Measurements from ENCODE around the gene DAZL.

The DAZL gene

GRCh38 chr3:16545413-16546185 lies 59.6 kb downstream of the DAZL start:
- TF ChIP-seq POLR2AphosphoS5 (IDR thresholded peaks at IDR 0.05; ENCODE audit: borderline replicate concordance, low read depth, low read length) = no peak
- TF ChIP-seq EZH2 (IDR thresholded peaks at IDR 0.05) = no peak
- no peak for TF ChIP-seq FOXP2 (optimal IDR thresholded peaks at IDR 0.05; ENCODE audit: control extremely low read depth, extremely low read length, insufficient read depth)
- H3K4me3 ChIP-seq = no peak overlapping the region
- H3K9me3 ChIP-seq (ENCODE audit: low read depth, low read length) = no peaks in the 10 kb centered on the region
- DNase-seq (ENCODE audit: low read depth, low spot score) = no peak
- H3K36me3 ChIP-seq (ENCODE audit: insufficient read depth, low read length) = no peaks in the 10 kb centered on the region
- no peak overlapping the region for H3K27ac ChIP-seq
- H3K9ac ChIP-seq (ENCODE audit: insufficient read length) = no peak overlapping the region

- no peak for TF ChIP-seq POLR2AphosphoS5 (IDR thresholded peaks at IDR 0.05; ENCODE audit: borderline replicate concordance, low read depth, low read length)
- Histone ChIP-seq H3K9ac (ENCODE audit: insufficient read length) (no peak overlapping the region), H3K27ac (no peak overlapping the region), H3K9me3 (ENCODE audit: low read depth, low read length) (no peaks in the 10 kb centered on the region), H3K36me3 (ENCODE audit: insufficient read depth, low read length) (no peaks in the 10 kb centered on the region), H3K4me3 (no peak overlapping the region)
- DNase-seq (ENCODE audit: low read depth, low spot score) = no peak
Measured at GRCh38 chr3:16543242-16543864, 61.9 kb downstream of the DAZL start.

- no peak for TF ChIP-seq POLR2AphosphoS5 (IDR thresholded peaks at IDR 0.05; ENCODE audit: borderline replicate concordance, low read depth, low read length)
- TF ChIP-seq EZH2 (IDR thresholded peaks at IDR 0.05) = no peak
- TF ChIP-seq FOXP2 (optimal IDR thresholded peaks at IDR 0.05; ENCODE audit: control extremely low read depth, extremely low read length, insufficient read depth) = no peak
- no peak overlapping the region for H3K9ac ChIP-seq (ENCODE audit: insufficient read length)
- H3K27ac ChIP-seq = no peak overlapping the region
- DNase-seq (ENCODE audit: low read depth, low spot score) = no peak
- H3K9me3 ChIP-seq (ENCODE audit: low read depth, low read length) = no peaks in the 10 kb centered on the region
- no peaks in the 10 kb centered on the region for H3K36me3 ChIP-seq (ENCODE audit: insufficient read depth, low read length)
- no peak overlapping the region for H3K4me3 ChIP-seq
Measured at GRCh38 chr3:16538507-16538906, 66.7 kb downstream of the DAZL start.

GRCh38 chr3:16536996-16537395 lies 68.2 kb downstream of the DAZL start:
- Histone ChIP-seq H3K9ac (ENCODE audit: insufficient read length) (no peak overlapping the region), H3K36me3 (ENCODE audit: insufficient read depth, low read length) (no peaks in the 10 kb centered on the region), H3K27ac (no peak overlapping the region), H3K4me3 (no peak overlapping the region), H3K9me3 (ENCODE audit: low read depth, low read length) (no peaks in the 10 kb centered on the region)
- no peak for DNase-seq (ENCODE audit: low read depth, low spot score)
- TF ChIP-seq POLR2AphosphoS5 (IDR thresholded peaks at IDR 0.05; ENCODE audit: borderline replicate concordance, low read depth, low read length) = no peak
- TF ChIP-seq EZH2 (IDR thresholded peaks at IDR 0.05) = no peak
- no peak for TF ChIP-seq FOXP2 (optimal IDR thresholded peaks at IDR 0.05; ENCODE audit: control extremely low read depth, extremely low read length, insufficient read depth)

Measured in SK-N-MC (cell line).